Smooth muscle cell (in vitro differentiated cells): ENCODE data around the gene EXTL1. TPM values are rescaled to one million over a fixed set of nuclear protein-coding genes. Genes with fewer than 3 reads are reported as not detected.

Source experiments
- DNase-seq: peaks from one replicate; lab custom pipeline; 2025; ENCODE audit not compliant: unreplicated experiment; lab: John Stamatoyannopoulos, UW
- H2AFZ ChIP-seq: fragments of 200-600 bp; sonication (generic); 2 replicates; pipeline ENCODE4 v1.6.0; 2016; ENCODE audit warnings: antibody characterized with exemption, low read depth, mild to moderate bottlenecking
- H3F3A ChIP-seq: fragments of 200-600 bp; sonication (generic); 2 replicates; pipeline ENCODE4 v1.6.0; 2017; ENCODE audit warnings: antibody characterized with exemption, low read depth
- H3K27ac ChIP-seq: fragments of 200-600 bp; sonication (generic); 2 replicates; pipeline ENCODE4 v1.5.1; 2016; ENCODE audit warnings: low read depth, mild to moderate bottlenecking
- H3K27me3 ChIP-seq: fragments of 200-600 bp; sonication (generic); 2 replicates; pipeline ENCODE4 v1.6.1; 2016; ENCODE audit warnings: low read depth, mild to moderate bottlenecking
- H3K36me3 ChIP-seq: fragments of 200-600 bp; sonication (generic); 2 replicates; pipeline ENCODE4 v1.5.1; 2016; ENCODE audit warnings: low read depth
- H3K4me1 ChIP-seq: fragments of 200-600 bp; sonication (generic); 2 replicates; pipeline ENCODE4 v1.5.1; 2016; ENCODE audit warnings: low read depth
- H3K4me2 ChIP-seq: fragments of 200-600 bp; sonication (generic); 2 replicates; pipeline ENCODE4 v1.6.0; 2016; ENCODE audit warnings: mild to moderate bottlenecking
- H3K4me3 ChIP-seq: fragments of 200-600 bp; sonication (generic); 2 replicates; pipeline ENCODE4 v1.5.1; 2016; ENCODE audit warnings: mild to moderate bottlenecking
- H3K79me2 ChIP-seq: fragments of 200-600 bp; sonication (generic); 2 replicates; pipeline ENCODE4 v1.6.0; 2016; ENCODE audit warnings: low read depth, mild to moderate bottlenecking
- H3K9ac ChIP-seq: fragments of 200-600 bp; sonication (generic); 2 replicates; pipeline ENCODE4 v1.6.0; 2016; ENCODE audit warnings: low read depth
- H3K9me3 ChIP-seq: fragments of 200-600 bp; sonication (generic); replicated peaks from 2 replicates; pipeline ENCODE4 v1.5.1; 2016; ENCODE audit warnings: low read depth
- H4K20me1 ChIP-seq: fragments of 200-600 bp; sonication (generic); 2 replicates; pipeline ENCODE4 v1.6.0; 2016; ENCODE audit warnings: low read depth
- CTCF ChIP-seq: fragments of 200-600 bp; sonication (generic); IDR thresholded peaks from 2 replicates; pipeline ENCODE4 v1.5.1; 2017; ENCODE audit warnings: borderline replicate concordance, mild to moderate bottlenecking, antibody characterized with exemption; ENCODE audit not compliant: insufficient read depth, poor library complexity, severe bottlenecking
- WGBS: methylation state at CpG from one replicate; pipeline ENCODE4 v1.1.7; 2016; ENCODE audit warnings: low lambda C conversion rate; 5-methylcytosine and 5-hydroxymethylcytosine counted together
- polyA plus RNA-seq: library from polyadenylated mRNA; unstranded; fragments of >200 nt; fragmentation: Nextera tagmentation; extraction: Ambion mirVana; gene quantifications from 2 replicates; pipeline ENCODE4 v1.2.1, GENCODE V29; 2016
- total RNA-seq: library from RNA; depleted of rRNA; stranded (reverse); fragments of >200 nt; gene quantifications from 2 replicates; pipeline ENCODE4 v1.2.3, GENCODE V29; 2014

Gene EXTL1
- total and polyA plus RNA-seq, 2 experiments from 2014 or later = 11.2 to 25.8 TPM

GRCh38 chr1:25992689-25993171 lies 28.8 kb upstream of the EXTL1 start:
- 95% methylated on average over 9 of the region's 9 CpGs for WGBS
- H2AFZ ChIP-seq = no peak overlapping the region
- H3K79me2 ChIP-seq = no peaks in the 10 kb centered on the region
- peaks cover 7% of the 10 kb centered on the region for H3K4me1 ChIP-seq
- no peak for DNase-seq
- no peaks in the 10 kb centered on the region for H3F3A ChIP-seq
- H4K20me1 ChIP-seq = no peaks in the 10 kb centered on the region
- TF ChIP-seq CTCF = no peak
- H3K9ac ChIP-seq = no peak overlapping the region
- H3K36me3 ChIP-seq = no peaks in the 10 kb centered on the region
- H3K27me3 ChIP-seq = no peaks in the 10 kb centered on the region
- no peak overlapping the region for H3K27ac ChIP-seq
- H3K9me3 ChIP-seq = no peaks in the 10 kb centered on the region
- no peak overlapping the region for H3K4me3 ChIP-seq
- no peak overlapping the region for H3K4me2 ChIP-seq

- H3K27me3 ChIP-seq = no peaks in the 10 kb centered on the region
- no peak overlapping the region for H3K27ac ChIP-seq
- no peak for DNase-seq
- no peaks in the 10 kb centered on the region for H3K79me2 ChIP-seq
- no peak overlapping the region for H3K4me2 ChIP-seq
- H2AFZ ChIP-seq = no peak overlapping the region
- no peaks in the 10 kb centered on the region for H3F3A ChIP-seq
- no peak overlapping the region for H3K4me3 ChIP-seq
- H3K4me1 ChIP-seq = peaks cover 7% of the 10 kb centered on the region
- H3K9ac ChIP-seq = no peak overlapping the region
- H4K20me1 ChIP-seq = no peaks in the 10 kb centered on the region
- H3K36me3 ChIP-seq = no peaks in the 10 kb centered on the region
- H3K9me3 ChIP-seq = no peaks in the 10 kb centered on the region
- TF ChIP-seq CTCF = no peak
- WGBS = 91% methylated on average over 8 of the region's 8 CpGs
Observed at GRCh38 chr1:25993197-25993951, 28.2 kb upstream of the EXTL1 start.

- H3K4me3 ChIP-seq = no peak overlapping the region
- H4K20me1 ChIP-seq = no peaks in the 10 kb centered on the region
- no peaks in the 10 kb centered on the region for H3K27me3 ChIP-seq
- H3K9me3 ChIP-seq = no peaks in the 10 kb centered on the region
- H3K4me2 ChIP-seq = no peak overlapping the region
- H3K36me3 ChIP-seq = no peaks in the 10 kb centered on the region
- H3K27ac ChIP-seq = no peak overlapping the region
- TF ChIP-seq CTCF = no peak
- no peak for DNase-seq
- no peak overlapping the region for H3K9ac ChIP-seq
- no peak overlapping the region for H2AFZ ChIP-seq
- peaks cover 13% of the 10 kb centered on the region for H3K4me1 ChIP-seq
- H3K79me2 ChIP-seq = no peaks in the 10 kb centered on the region
- no peaks in the 10 kb centered on the region for H3F3A ChIP-seq
- WGBS = 96% methylated on average over 3 of the region's 3 CpGs
Observed at GRCh38 chr1:25994402-25995150, 27.0 kb upstream of the EXTL1 start.
